Esophagus squamous epithelium (tissue), 5 donors: ENCODE results near the gene RGS9. TPM values are rescaled to one million over a fixed set of nuclear protein-coding genes. Genes with fewer than 3 reads are reported as not detected.

Source experiments
- DNase-seq: peaks from one replicate; lab custom pipeline; 2025; lab: John Stamatoyannopoulos, UW
- H3K27ac ChIP-seq, 4 donors: fragments of 200-600 bp; sonication (generic); one replicate each; pipeline ENCODE4 v1.5.1; 2016 to 2019; ENCODE audit warnings: mild to moderate bottlenecking in 1 of 4
- H3K27me3 ChIP-seq, 4 donors: fragments of 200-600 bp; sonication (generic); 1 replicate in 3 of 4; 2 replicates in 1 of 4; pipeline versions ENCODE4 v1.5.1 to v1.6.0; 2017 to 2021; ENCODE audit warnings: antibody characterized with exemption in 1 of 4
- H3K36me3 ChIP-seq, 3 donors: fragments of 200-600 bp; sonication (generic); one replicate each; pipeline ENCODE4 v1.5.1; 2016 to 2019
- H3K4me1 ChIP-seq, 3 donors: fragments of 200-600 bp; sonication (generic); one replicate each; pipeline ENCODE4 v1.5.1; 2017 to 2019
- H3K4me3 ChIP-seq, 4 donors: fragments of 200-600 bp; sonication (generic); 1 replicate in 3 of 4; 2 replicates in 1 of 4; pipeline ENCODE4 v1.5.1; 2016 to 2019; ENCODE audit warnings: mild to moderate bottlenecking in 2 of 4, moderate library complexity in 1 of 4
- H3K9me3 ChIP-seq, 3 donors: fragments of 200-600 bp; sonication (generic); one replicate each; pipeline ENCODE4 v1.5.1; 2016 to 2019
- POLR2A ChIP-seq, 4 donors: fragments of 450-650 bp; IDR thresholded peaks; one replicate each; pipeline ENCODE4 v1.6.1; 2017; ENCODE audit warnings: antibody characterized with exemption in 4 of 4, mild to moderate bottlenecking in 4 of 4, moderate library complexity in 3 of 4
- WGBS, 2 donors: methylation state at CpG; one replicate each; pipeline ENCODE4 v1.1.5; 2018; 5-methylcytosine and 5-hydroxymethylcytosine counted together
- intact Hi-C: fragments of 100-400 bp; cut with DNase I; formaldehyde crosslinking; loops from one replicate; pipeline ENCODE4 v1.15.0; 2022
- total RNA-seq, 4 donors: library from RNA; depleted of rRNA; stranded (reverse); fragments of >200 nt; gene quantifications; one replicate each; pipeline ENCODE4 v1.1.0, GENCODE V29; 2016
- TF ChIP-seq, protein P1 (sequence below), 6 experiments: fragments of 450-650 bp in 4 of 6; fragments of 200-600 bp in 2 of 6; sonication (generic) in 2 of 6; IDR thresholded peaks; one replicate each; pipeline ENCODE4 v1.5.1; 2016 to 2019; ENCODE audit warnings: antibody characterized with exemption in 6 of 6, mild to moderate bottlenecking in 4 of 6, moderate library complexity in 4 of 6
- donor health status: DM: yes; HTN: yes; CAD: no.

RGS9 gene
- total RNA-seq, 4 donors from 2014 or later = 0.45 to 8.1 (median 2.9) TPM

GRCh38 chr17:65249774-65250173, 112.6 kb downstream of the RGS9 start:
- H3K9me3 ChIP-seq = no peaks in the 10 kb centered on the region
- 77 to 100% methylated on average over 2 of the region's 2 CpGs for WGBS, 2 donors

GRCh38 chr17:65254166-65254565, 117.0 kb downstream of the RGS9 start:
- Histone ChIP-seq H3K4me1 (no peaks in the 10 kb centered on the region), H3K27ac (no peak overlapping the region), H3K36me3 (no peaks in the 10 kb centered on the region), H3K27me3 (peaks cover 0 to 15% (median 0%) of the 10 kb centered on the region in 4 donors), H3K4me3 (no peak overlapping the region), H3K9me3 (no peaks in the 10 kb centered on the region)
- DNase-seq = no peak
- WGBS, 2 donors = 36 to 38% methylated on average over 1 of the region's 1 CpG
- intact Hi-C loops = no loop called here
- TF ChIP-seq, protein P1, sequence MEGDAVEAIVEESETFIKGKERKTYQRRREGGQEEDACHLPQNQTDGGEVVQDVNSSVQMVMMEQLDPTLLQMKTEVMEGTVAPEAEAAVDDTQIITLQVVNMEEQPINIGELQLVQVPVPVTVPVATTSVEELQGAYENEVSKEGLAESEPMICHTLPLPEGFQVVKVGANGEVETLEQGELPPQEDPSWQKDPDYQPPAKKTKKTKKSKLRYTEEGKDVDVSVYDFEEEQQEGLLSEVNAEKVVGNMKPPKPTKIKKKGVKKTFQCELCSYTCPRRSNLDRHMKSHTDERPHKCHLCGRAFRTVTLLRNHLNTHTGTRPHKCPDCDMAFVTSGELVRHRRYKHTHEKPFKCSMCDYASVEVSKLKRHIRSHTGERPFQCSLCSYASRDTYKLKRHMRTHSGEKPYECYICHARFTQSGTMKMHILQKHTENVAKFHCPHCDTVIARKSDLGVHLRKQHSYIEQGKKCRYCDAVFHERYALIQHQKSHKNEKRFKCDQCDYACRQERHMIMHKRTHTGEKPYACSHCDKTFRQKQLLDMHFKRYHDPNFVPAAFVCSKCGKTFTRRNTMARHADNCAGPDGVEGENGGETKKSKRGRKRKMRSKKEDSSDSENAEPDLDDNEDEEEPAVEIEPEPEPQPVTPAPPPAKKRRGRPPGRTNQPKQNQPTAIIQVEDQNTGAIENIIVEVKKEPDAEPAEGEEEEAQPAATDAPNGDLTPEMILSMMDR (IDR thresholded peaks at IDR 0.05) = no peak
- no peak for TF ChIP-seq POLR2A (IDR thresholded peaks at IDR 0.05)

More at GRCh38 chr17:65249774-65250173, 112.6 kb downstream of the RGS9 start:
- H3K27me3 ChIP-seq = peaks cover 0 to 9% (median 0%) of the 10 kb centered on the region in 4 donors
- no peak for DNase-seq
- H3K4me1 ChIP-seq = no peaks in the 10 kb centered on the region
- TF ChIP-seq, protein P1 (IDR thresholded peaks at IDR 0.05) = no peak
- no peak for TF ChIP-seq POLR2A (IDR thresholded peaks at IDR 0.05)
- intact Hi-C loops = no loop called here
- no peak overlapping the region for H3K4me3 ChIP-seq
- no peak overlapping the region for H3K27ac ChIP-seq
- no peaks in the 10 kb centered on the region for H3K36me3 ChIP-seq

GRCh38 chr17:65259281-65259680, 122.1 kb downstream of the RGS9 start:
- H3K4me3 ChIP-seq = no peak overlapping the region
- no peak for DNase-seq
- WGBS, 2 donors = 68 to 69% methylated on average over 5 of the region's 5 CpGs
- H3K27ac ChIP-seq = no peak overlapping the region
- no peaks in the 10 kb centered on the region for H3K4me1 ChIP-seq
- H3K9me3 ChIP-seq = no peaks in the 10 kb centered on the region
- no peak for TF ChIP-seq POLR2A (IDR thresholded peaks at IDR 0.05)
- TF ChIP-seq, protein P1 (IDR thresholded peaks at IDR 0.05) = no peak
- intact Hi-C loops = no loop called here
- no peaks in the 10 kb centered on the region for H3K36me3 ChIP-seq
- peaks cover 0 to 6% (median 0%) of the 10 kb centered on the region in 4 donors for H3K27me3 ChIP-seq

DNA sequence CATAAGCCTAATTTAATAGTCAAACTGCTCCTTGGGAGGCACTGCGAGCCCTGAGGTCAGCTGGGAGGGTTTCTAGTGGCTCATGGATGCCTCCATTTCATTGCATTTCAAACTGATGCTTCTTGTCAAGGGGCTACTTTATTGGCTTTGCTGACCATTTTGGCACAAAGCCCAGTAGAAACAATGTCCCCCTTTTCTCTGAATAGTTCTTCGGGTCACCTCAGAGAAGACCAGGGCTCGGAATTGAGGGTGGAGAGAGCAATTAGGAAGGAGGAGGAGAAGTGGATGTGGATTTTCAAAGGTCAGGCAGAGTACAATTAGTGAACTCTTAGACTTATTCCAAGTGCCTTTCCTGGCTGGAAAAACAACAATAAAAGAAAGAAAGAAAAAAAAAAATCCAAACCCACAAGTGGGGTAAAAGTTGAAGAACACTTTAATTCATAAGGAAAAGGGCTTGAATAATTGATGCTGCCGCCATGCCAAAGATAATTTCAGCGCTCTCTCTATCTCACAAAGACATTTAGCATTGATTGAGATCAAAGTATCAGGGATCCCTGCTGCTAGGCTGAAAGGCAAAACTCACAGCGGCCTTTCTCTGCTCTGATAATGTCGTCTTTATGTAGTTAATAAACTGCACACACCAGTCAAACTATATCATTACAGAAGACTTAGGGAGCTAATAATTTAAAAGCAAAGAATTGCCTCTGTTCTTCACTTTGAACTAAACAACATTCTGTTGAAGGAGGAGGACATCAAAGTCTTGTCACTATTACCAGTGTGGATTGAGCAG, 122.7 kb downstream of the RGS9 start:
- WGBS, 2 donors = 72 to 76% methylated on average over 7 of the region's 7 CpGs
- no peaks in the 10 kb centered on the region for H3K4me1 ChIP-seq
- H3K36me3 ChIP-seq = no peaks in the 10 kb centered on the region
- no peak overlapping the region for H3K27ac ChIP-seq
- no peaks in the 10 kb centered on the region for H3K9me3 ChIP-seq
- no peak overlapping the region for H3K4me3 ChIP-seq
- intact Hi-C loops = no loop called here
- H3K27me3 ChIP-seq = peaks cover 0 to 6% (median 0%) of the 10 kb centered on the region in 4 donors
- no peak for TF ChIP-seq POLR2A (IDR thresholded peaks at IDR 0.05)
- TF ChIP-seq, protein P1 (IDR thresholded peaks at IDR 0.05) = no peak
- DNase-seq = no peak

DNA sequence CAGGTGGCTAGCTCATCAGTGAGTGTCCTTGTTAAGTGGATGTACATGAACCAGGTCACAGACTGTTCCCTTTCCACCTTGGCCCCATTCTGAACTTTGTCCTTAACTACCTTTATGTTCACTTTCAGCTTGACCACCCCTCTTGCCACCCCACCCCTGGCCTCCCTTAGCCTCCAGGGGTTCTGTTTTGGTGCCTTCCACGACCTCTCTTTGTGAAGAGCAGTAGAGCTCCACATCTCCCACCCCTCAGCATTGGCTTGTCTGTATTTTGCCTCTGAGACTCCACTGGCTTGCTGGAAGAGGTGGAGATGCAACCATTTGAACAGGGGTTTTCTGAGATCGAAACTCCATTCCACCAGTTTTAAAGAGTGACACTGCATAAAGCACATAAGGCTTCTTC, 123.5 kb downstream of the RGS9 start:
- no peak for DNase-seq
- no peaks in the 10 kb centered on the region for H3K9me3 ChIP-seq
- peaks cover 0 to 6% (median 0%) of the 10 kb centered on the region in 4 donors for H3K27me3 ChIP-seq
- H3K36me3 ChIP-seq = no peaks in the 10 kb centered on the region
- TF ChIP-seq, protein P1 (IDR thresholded peaks at IDR 0.05) = no peak
- no peak for TF ChIP-seq POLR2A (IDR thresholded peaks at IDR 0.05)
- 40 to 62% methylated on average over 2 of the region's 2 CpGs for WGBS, 2 donors
- no peak overlapping the region for H3K27ac ChIP-seq
- intact Hi-C loops = no loop called here
- no peaks in the 10 kb centered on the region for H3K4me1 ChIP-seq
- H3K4me3 ChIP-seq = no peak overlapping the region
